Trophoblast cell (in vitro differentiated cells and primary cell): ENCODE results near the gene RPTOR.
"Not testable (repeated sequence)": the region's sequence is repeated elsewhere in the genome, so short reads cannot be mapped to it uniquely, and the experiment has no call there.

Experiments
- DNase-seq, 2 donors: peaks; one replicate each; pipeline ENCODE4 v3.0.0-alpha.2; 2016
- H2AFZ ChIP-seq: 2 replicates; pipeline ENCODE4 v1.6.1; 2013; ENCODE audit warnings: low read length, moderate library complexity, mild to moderate bottlenecking; ENCODE audit not compliant: insufficient read depth, poor library complexity
- H2AK5ac ChIP-seq: 2 replicates; pipeline ENCODE4 v1.6.1; 2013; ENCODE audit warnings: mild to moderate bottlenecking, low read length
- H2BK120ac ChIP-seq: 2 replicates; pipeline ENCODE4 v1.6.1; 2013; ENCODE audit warnings: low read length, mild to moderate bottlenecking, moderate library complexity; ENCODE audit not compliant: insufficient read depth, poor library complexity
- H2BK12ac ChIP-seq: 2 replicates; pipeline ENCODE4 v1.6.1; 2013; ENCODE audit warnings: mild to moderate bottlenecking, low read length, moderate library complexity
- H2BK5ac ChIP-seq: 2 replicates; pipeline ENCODE4 v1.6.1; 2013; ENCODE audit warnings: low read length, low read depth, moderate library complexity, mild to moderate bottlenecking; ENCODE audit not compliant: poor library complexity
- H3K14ac ChIP-seq: 2 replicates; pipeline ENCODE4 v1.6.1; 2013; ENCODE audit warnings: mild to moderate bottlenecking, low read length
- H3K18ac ChIP-seq: 2 replicates; pipeline ENCODE4 v1.6.1; 2013; ENCODE audit warnings: mild to moderate bottlenecking, low read length
- H3K23ac ChIP-seq: 2 replicates; pipeline ENCODE4 v1.6.1; 2013; ENCODE audit warnings: low read length
- H3K27ac ChIP-seq: 2 replicates; pipeline ENCODE4 v1.5.1; 2013; ENCODE audit warnings: low read depth, mild to moderate bottlenecking, inconsistent platforms, low read length, moderate library complexity
- H3K27me3 ChIP-seq: 2 replicates; pipeline ENCODE4 v1.6.1; 2013; ENCODE audit warnings: inconsistent platforms, mild to moderate bottlenecking, low read length, moderate library complexity; ENCODE audit not compliant: insufficient read depth
- H3K36me3 ChIP-seq, 2 experiments: 1 replicate in 1 of 2; 2 replicates in 1 of 2; pipeline ENCODE4 v1.6.1; 2013; ENCODE audit warnings: low read length in 2 of 2, mild to moderate bottlenecking in 2 of 2, moderate library complexity in 1 of 2; ENCODE audit not compliant: insufficient read depth in 2 of 2, control insufficient read depth in 1 of 2
- H3K4ac ChIP-seq: 2 replicates; pipeline ENCODE4 v1.6.1; 2013; ENCODE audit warnings: low read depth, mild to moderate bottlenecking, low read length, moderate library complexity
- H3K4me1 ChIP-seq, 2 experiments: 1 replicate in 1 of 2; 2 replicates in 1 of 2; pipeline ENCODE4 v1.6.1; 2013; ENCODE audit warnings: low read length in 2 of 2, mild to moderate bottlenecking in 2 of 2, moderate library complexity in 1 of 2; ENCODE audit not compliant: insufficient read depth in 2 of 2, control insufficient read depth in 1 of 2
- H3K4me2 ChIP-seq: 2 replicates; pipeline ENCODE4 v1.6.1; 2013; ENCODE audit warnings: inconsistent platforms, mild to moderate bottlenecking, low read length, moderate library complexity
- H3K4me3 ChIP-seq: 2 replicates; pipeline ENCODE4 v1.5.1; 2013; ENCODE audit warnings: mild to moderate bottlenecking, low read depth, low read length, inconsistent platforms
- H3K79me1 ChIP-seq: one replicate; pipeline ENCODE4 v1.6.1; 2013; ENCODE audit warnings: low read length
- H3K79me2 ChIP-seq: 2 replicates; pipeline ENCODE4 v1.6.1; 2013; ENCODE audit warnings: low read length, mild to moderate bottlenecking; ENCODE audit not compliant: control insufficient read depth, insufficient read depth, poor library complexity
- H3K9ac ChIP-seq: 2 replicates; pipeline ENCODE4 v1.6.1; 2013; ENCODE audit warnings: mild to moderate bottlenecking, low read length
- H3K9me3 ChIP-seq: 2 replicates; pipeline ENCODE4 v1.6.1; 2013; ENCODE audit warnings: low read depth, mild to moderate bottlenecking, control low read depth, inconsistent platforms, low read length; ENCODE audit not compliant: insufficient read depth
- H4K12ac ChIP-seq: 2 replicates; pipeline ENCODE4 v1.6.1; 2013; ENCODE audit warnings: low read depth, mild to moderate bottlenecking, low read length, moderate library complexity
- H4K8ac ChIP-seq: 2 replicates; pipeline ENCODE4 v1.6.1; 2013; ENCODE audit warnings: low read depth, mild to moderate bottlenecking, low read length, moderate library complexity
- H4K91ac ChIP-seq: one replicate; pipeline ENCODE4 v1.6.1; 2013; ENCODE audit warnings: low read depth, mild to moderate bottlenecking, low read length, moderate library complexity
- WGBS: extraction: QIAGEN DNeasy Blood & Tissue Kit; methylation state at CpG from one replicate; pipeline ENCODE4 v1.1.7; 2013; ENCODE audit warnings: missing lambda C conversion rate; ENCODE audit not compliant: insufficient read length, insufficient coverage; ENCODE audit errors: extremely low coverage; 5-methylcytosine and 5-hydroxymethylcytosine counted together

The RPTOR gene

DNA sequence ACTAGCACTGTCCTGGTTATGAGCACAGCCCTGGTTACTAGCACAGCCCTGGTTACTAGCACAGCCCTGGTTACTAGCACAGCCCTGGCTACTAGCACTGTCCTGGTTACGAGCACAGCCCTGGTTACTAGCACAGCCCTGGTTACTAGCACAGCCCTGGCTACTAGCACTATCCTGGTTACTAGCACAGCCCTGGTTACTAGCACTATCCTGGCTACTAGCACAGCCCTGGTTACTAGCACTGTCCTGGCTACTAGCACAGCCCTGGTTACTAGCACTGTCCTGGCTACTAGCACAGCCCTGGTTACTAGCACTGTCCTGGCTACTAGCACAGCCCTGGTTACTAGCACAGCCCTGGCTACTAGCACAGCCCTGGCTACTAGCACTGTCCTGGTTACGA lies 199.3 kb downstream of the RPTOR start:
- H3K36me3 ChIP-seq, H3K4me3 ChIP-seq, H3K4ac ChIP-seq, H3K79me1 ChIP-seq, H3K79me2 ChIP-seq, H3K9me3 ChIP-seq, H3K4me1 ChIP-seq, H3K4me2 ChIP-seq, H3K27me3 ChIP-seq, DNase-seq, H4K8ac ChIP-seq, H3K27ac ChIP-seq, H3K14ac ChIP-seq, H2BK120ac ChIP-seq, H4K12ac ChIP-seq, H2BK5ac ChIP-seq, H4K91ac ChIP-seq, H2BK12ac ChIP-seq, H2AK5ac ChIP-seq, H3K18ac ChIP-seq, H2AFZ ChIP-seq, H3K9ac ChIP-seq, H3K23ac ChIP-seq: not testable (repeated sequence)
- no CpG with 5 or more reads among the region's 2 CpGs for WGBS

DNA sequence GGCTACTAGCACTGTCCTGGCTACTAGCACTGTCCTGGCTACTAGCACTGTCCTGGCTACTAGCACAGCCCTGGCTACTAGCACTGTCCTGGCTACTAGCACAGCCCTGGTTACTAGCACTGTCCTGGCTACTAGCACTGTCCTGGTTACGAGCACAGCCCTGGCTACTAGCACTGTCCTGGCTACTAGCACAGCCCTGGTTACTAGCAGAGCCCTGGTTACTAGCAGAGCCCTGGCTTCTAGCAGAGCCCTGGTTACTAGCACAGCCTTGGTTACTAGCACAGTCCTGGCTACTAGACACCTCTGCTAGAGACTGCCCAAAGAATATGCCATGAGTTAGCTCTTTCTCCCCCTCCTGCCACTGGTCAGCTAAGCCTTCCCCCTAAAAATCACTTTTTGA lies 200.1 kb downstream of the RPTOR start:
- not testable (repeated sequence) for H3K4me1 ChIP-seq, H3K9ac ChIP-seq, H4K91ac ChIP-seq, H3K18ac ChIP-seq, H3K4me3 ChIP-seq, DNase-seq, H2AFZ ChIP-seq, H3K23ac ChIP-seq, H2BK12ac ChIP-seq, H3K27me3 ChIP-seq, H3K9me3 ChIP-seq, H3K36me3 ChIP-seq, H3K27ac ChIP-seq, H2BK5ac ChIP-seq, H2AK5ac ChIP-seq, H3K4me2 ChIP-seq, H4K12ac ChIP-seq, H2BK120ac ChIP-seq, H4K8ac ChIP-seq, H3K14ac ChIP-seq, H3K4ac ChIP-seq, H3K79me2 ChIP-seq, H3K79me1 ChIP-seq
- WGBS = no CpG with 5 or more reads among the region's 1 CpG

- DNase-seq = no peak
- no peak overlapping the region for H3K9ac ChIP-seq
- H2BK12ac ChIP-seq = no peak overlapping the region
Measured at GRCh38 chr17:80745183-80745582, 200.5 kb downstream of the RPTOR start.

DNA sequence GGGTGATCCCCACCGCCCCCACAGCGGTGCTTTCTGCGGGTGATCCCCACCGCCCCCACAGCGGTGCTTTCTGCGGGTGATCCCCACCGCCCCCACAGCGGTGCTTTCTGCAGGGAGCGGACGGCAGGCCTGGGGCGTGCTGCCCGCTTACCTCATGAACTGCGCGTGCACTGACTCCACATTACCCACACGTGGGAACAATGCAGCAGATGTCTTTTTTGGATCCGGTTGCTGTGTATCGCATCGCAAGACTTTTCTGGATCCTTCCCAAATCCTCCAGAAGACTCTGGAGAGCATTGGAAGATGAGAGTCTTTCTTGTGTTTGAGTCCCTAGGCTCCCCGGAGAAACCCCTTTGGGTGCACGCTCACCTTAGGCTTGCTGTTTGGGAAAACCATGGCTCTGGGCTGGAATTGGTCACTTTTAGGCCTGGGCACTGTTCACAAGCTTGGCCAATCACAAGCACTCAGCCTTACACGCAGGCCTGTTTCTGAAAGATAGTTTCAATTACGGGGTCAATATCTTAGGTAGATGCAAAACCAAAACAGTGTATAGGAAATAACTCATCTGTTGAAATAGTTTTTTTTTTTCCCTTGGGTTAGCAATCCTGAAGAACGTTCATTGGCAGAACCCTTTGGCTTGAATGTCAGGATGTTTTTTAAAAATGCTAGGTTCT lies 201.8 kb downstream of the RPTOR start:
- DNase-seq = no peak
- H2BK12ac ChIP-seq = no peak overlapping the region
- H4K91ac ChIP-seq = no peak overlapping the region
- peaks cover 4% of the 10 kb centered on the region in 2 experiments for H3K4me1 ChIP-seq
- H2BK120ac ChIP-seq = no peak overlapping the region
- no peak overlapping the region for H3K27ac ChIP-seq
- H3K9me3 ChIP-seq = peaks cover 6% of the 10 kb centered on the region
- no CpG with 5 or more reads among the region's 23 CpGs for WGBS
- H3K14ac ChIP-seq = no peak overlapping the region
- H3K4me2 ChIP-seq = no peak overlapping the region
- H3K36me3 ChIP-seq = peaks cover 0 to 3% of the 10 kb centered on the region in 2 experiments
- H4K12ac ChIP-seq = no peak overlapping the region
- H3K4ac ChIP-seq = no peak overlapping the region
- H3K18ac ChIP-seq = no peak overlapping the region
- no peak overlapping the region for H3K4me3 ChIP-seq
- H4K8ac ChIP-seq = no peak overlapping the region
- no peak overlapping the region for H3K23ac ChIP-seq
- H3K79me2 ChIP-seq = no peaks in the 10 kb centered on the region
- H3K79me1 ChIP-seq = no peaks in the 10 kb centered on the region
- H2AK5ac ChIP-seq = no peak overlapping the region
- no peak overlapping the region for H2BK5ac ChIP-seq
- H3K27me3 ChIP-seq = no peaks in the 10 kb centered on the region
- no peak overlapping the region for H3K9ac ChIP-seq
- no peak overlapping the region for H2AFZ ChIP-seq

More at GRCh38 chr17:80745183-80745582, 200.5 kb downstream of the RPTOR start:
- Histone ChIP-seq H2AK5ac (no peak overlapping the region), H3K4me2 (no peak overlapping the region), H3K36me3 (peaks cover 0 to 3% of the 10 kb centered on the region in 2 experiments), H2BK5ac (no peak overlapping the region), H3K4me3 (no peak overlapping the region), H2AFZ (no peak overlapping the region), H3K79me2 (no peaks in the 10 kb centered on the region), H3K27me3 (no peaks in the 10 kb centered on the region), H4K12ac (no peak overlapping the region), H3K27ac (no peak overlapping the region), H3K9me3 (peaks cover 7% of the 10 kb centered on the region), H3K18ac (no peak overlapping the region), H4K91ac (no peak overlapping the region), H4K8ac (no peak overlapping the region), H3K14ac (no peak overlapping the region), H3K79me1 (no peaks in the 10 kb centered on the region), H3K4me1 (no peaks in the 10 kb centered on the region), H3K4ac (no peak overlapping the region), H2BK120ac (no peak overlapping the region), H3K23ac (no peak overlapping the region)
- no CpG with 5 or more reads among the region's 4 CpGs for WGBS
